ENCODE data around the gene YWHAE. TPM values are rescaled to one million over a fixed set of nuclear protein-coding genes. Genes with fewer than 3 reads are reported as not detected.

The YWHAE gene
- total and polyA plus RNA-seq, 9 of the 15 experiments (the other 6 are each of a cell fraction or from before 2014, with no cell fraction given): 184 to 727 (median 448) TPM

DNA sequence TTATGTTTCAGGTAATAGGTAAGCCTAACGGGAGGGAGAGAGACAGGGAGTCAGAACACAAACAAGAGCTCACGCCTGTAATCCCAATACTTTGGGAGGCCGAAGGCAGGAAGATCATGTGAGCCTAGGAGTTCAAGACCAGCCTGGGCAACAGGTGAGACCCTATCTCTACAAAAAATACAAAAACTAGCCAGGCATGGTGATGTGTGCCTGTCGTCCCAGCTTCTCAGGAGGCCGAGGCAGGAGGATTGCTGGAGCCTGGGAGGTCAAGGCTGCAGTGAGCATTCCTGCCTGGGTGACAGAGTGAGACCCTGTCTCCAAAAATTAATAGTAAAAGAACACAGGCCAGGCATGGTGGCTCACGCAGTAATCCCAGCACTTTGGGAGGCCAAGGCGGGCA, 27.4 kb downstream of the YWHAE start:
- CTCF ChIA-PET (ENCODE audit: low intra/inter-chr PET ratio): no interaction called here
- H3K9me1 ChIP-seq (ENCODE audit: control insufficient read depth, insufficient read depth, low read length): no peaks in the 10 kb centered on the region
- H3K4me2 ChIP-seq (ENCODE audit: insufficient read depth, low read length): no peak overlapping the region
- H3K9ac ChIP-seq (ENCODE audit: insufficient read depth in 1 of 2, low read depth in 2 of 2, low read length in 2 of 2): no peak overlapping the region; a peak in 1 of 4 replicates
- H4K20me1 ChIP-seq (replicated peaks; ENCODE audit: control insufficient read depth, insufficient read depth, low read length): peaks cover 43% of the 10 kb centered on the region
- H3K27ac ChIP-seq (ENCODE audit: extremely low read depth, low read depth, low read length): no peak overlapping the region
- no peak overlapping the region for H3K4me3 ChIP-seq
- no peaks in the 10 kb centered on the region; a peak in 2 of 5 replicates for H3K4me1 ChIP-seq (replicated peaks in 1 of 2; ENCODE audit: control insufficient read depth in 2 of 2, insufficient read depth in 2 of 2, low read length in 2 of 2)
- no peaks in the 10 kb centered on the region for H3K27me3 ChIP-seq (ENCODE audit: control insufficient read depth in 2 of 2, insufficient read depth in 2 of 2, low read length in 2 of 2)
- DNase-seq (ENCODE audit: extremely low read depth in 1 of 4, low spot score in 3 of 4): no peak
- TF ChIP-seq, protein P1, sequence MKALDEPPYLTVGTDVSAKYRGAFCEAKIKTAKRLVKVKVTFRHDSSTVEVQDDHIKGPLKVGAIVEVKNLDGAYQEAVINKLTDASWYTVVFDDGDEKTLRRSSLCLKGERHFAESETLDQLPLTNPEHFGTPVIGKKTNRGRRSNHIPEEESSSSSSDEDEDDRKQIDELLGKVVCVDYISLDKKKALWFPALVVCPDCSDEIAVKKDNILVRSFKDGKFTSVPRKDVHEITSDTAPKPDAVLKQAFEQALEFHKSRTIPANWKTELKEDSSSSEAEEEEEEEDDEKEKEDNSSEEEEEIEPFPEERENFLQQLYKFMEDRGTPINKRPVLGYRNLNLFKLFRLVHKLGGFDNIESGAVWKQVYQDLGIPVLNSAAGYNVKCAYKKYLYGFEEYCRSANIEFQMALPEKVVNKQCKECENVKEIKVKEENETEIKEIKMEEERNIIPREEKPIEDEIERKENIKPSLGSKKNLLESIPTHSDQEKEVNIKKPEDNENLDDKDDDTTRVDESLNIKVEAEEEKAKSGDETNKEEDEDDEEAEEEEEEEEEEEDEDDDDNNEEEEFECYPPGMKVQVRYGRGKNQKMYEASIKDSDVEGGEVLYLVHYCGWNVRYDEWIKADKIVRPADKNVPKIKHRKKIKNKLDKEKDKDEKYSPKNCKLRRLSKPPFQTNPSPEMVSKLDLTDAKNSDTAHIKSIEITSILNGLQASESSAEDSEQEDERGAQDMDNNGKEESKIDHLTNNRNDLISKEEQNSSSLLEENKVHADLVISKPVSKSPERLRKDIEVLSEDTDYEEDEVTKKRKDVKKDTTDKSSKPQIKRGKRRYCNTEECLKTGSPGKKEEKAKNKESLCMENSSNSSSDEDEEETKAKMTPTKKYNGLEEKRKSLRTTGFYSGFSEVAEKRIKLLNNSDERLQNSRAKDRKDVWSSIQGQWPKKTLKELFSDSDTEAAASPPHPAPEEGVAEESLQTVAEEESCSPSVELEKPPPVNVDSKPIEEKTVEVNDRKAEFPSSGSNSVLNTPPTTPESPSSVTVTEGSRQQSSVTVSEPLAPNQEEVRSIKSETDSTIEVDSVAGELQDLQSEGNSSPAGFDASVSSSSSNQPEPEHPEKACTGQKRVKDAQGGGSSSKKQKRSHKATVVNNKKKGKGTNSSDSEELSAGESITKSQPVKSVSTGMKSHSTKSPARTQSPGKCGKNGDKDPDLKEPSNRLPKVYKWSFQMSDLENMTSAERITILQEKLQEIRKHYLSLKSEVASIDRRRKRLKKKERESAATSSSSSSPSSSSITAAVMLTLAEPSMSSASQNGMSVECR (CRISPR knock-in tag; IDR thresholded peaks at IDR 0.05): no peak
- TF ChIP-seq ZNF436 (CRISPR knock-in tag; IDR thresholded peaks at IDR 0.05) (no peak), E2F4 (CRISPR knock-in tag; IDR thresholded peaks at IDR 0.05; ENCODE audit: low read depth) (no peak), EWSR1 (IDR thresholded peaks at IDR 0.05; ENCODE audit: borderline replicate concordance, low read depth, partially characterized antibody) (no peak), PPARD (CRISPR knock-in tag; IDR thresholded peaks at IDR 0.05) (no peak), ZNF197 (CRISPR knock-in tag; IDR thresholded peaks at IDR 0.05; ENCODE audit: low read depth) (no peak), ZNF175 (CRISPR knock-in tag; IDR thresholded peaks at IDR 0.05; ENCODE audit: low read depth) (no peak), SAFB (IDR thresholded peaks at IDR 0.05; ENCODE audit: borderline replicate concordance, low read depth, low read length) (no peak), ZNF444 (CRISPR knock-in tag; IDR thresholded peaks at IDR 0.05) (no peak), JUN (IDR thresholded peaks at IDR 0.05; ENCODE audit: borderline replicate concordance, low read depth, low read length) (no peak), JUN (CRISPR knock-in tag; IDR thresholded peaks at IDR 0.05; ENCODE audit: borderline replicate concordance) (no peak), NR4A1 (CRISPR knock-in tag; IDR thresholded peaks at IDR 0.05) (no peak), NR4A1 (tag; IDR thresholded peaks at IDR 0.05) (no peak), CHCHD3 (CRISPR knock-in tag; IDR thresholded peaks at IDR 0.05) (no peak), SMAD2 (IDR thresholded peaks at IDR 0.05; ENCODE audit: low read depth, low read length) (no peak), POLR2AphosphoS2 (IDR thresholded peaks at IDR 0.05; ENCODE audit: low read length) (no peak), CBFB (CRISPR knock-in tag; IDR thresholded peaks at IDR 0.05) (no peak)
- TF ChIP-seq, protein P2, sequence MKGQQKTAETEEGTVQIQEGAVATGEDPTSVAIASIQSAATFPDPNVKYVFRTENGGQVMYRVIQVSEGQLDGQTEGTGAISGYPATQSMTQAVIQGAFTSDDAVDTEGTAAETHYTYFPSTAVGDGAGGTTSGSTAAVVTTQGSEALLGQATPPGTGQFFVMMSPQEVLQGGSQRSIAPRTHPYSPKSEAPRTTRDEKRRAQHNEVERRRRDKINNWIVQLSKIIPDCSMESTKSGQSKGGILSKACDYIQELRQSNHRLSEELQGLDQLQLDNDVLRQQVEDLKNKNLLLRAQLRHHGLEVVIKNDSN (CRISPR knock-in tag; IDR thresholded peaks at IDR 0.05): no peak
- intact Hi-C loops (cut with micrococcal nuclease): no loop called here
- POLR2A ChIA-PET: interaction anchor here (1.5 to 2.4 kb wide), 2 partner anchors 7 to 23 kb away, joined by 3 to 8 read pairs; no protein-coding TSS in a partner anchor
- 81% methylated on average over 6 of the region's 7 CpGs for whole genome bisulfite sequencing (ENCODE audit: insufficient coverage, low coverage, missing lambda C conversion rate)
- H3K36me3 ChIP-seq (ENCODE audit: control insufficient read depth, insufficient read depth, low read length): peaks cover 55% of the 10 kb centered on the region
- ATAC-seq: no peak
- peaks cover 98% of the 10 kb centered on the region for H3K79me2 ChIP-seq (ENCODE audit: control insufficient read depth, insufficient read depth, low read length)
- no peak for FAIRE-seq
- H3K9me3 ChIP-seq (replicated peaks; ENCODE audit: control insufficient read depth, insufficient read depth, low read depth, low read length): no peaks in the 10 kb centered on the region
- in situ Hi-C loops (cut with MboI): no loop called here
- H2AFZ ChIP-seq (ENCODE audit: low read depth, low read length): no peak overlapping the region
- no TSS peak for BruUV-seq (replicated peaks)

All from K562 (cell line).